ENCODE data around the gene CAMTA1.

DNA sequence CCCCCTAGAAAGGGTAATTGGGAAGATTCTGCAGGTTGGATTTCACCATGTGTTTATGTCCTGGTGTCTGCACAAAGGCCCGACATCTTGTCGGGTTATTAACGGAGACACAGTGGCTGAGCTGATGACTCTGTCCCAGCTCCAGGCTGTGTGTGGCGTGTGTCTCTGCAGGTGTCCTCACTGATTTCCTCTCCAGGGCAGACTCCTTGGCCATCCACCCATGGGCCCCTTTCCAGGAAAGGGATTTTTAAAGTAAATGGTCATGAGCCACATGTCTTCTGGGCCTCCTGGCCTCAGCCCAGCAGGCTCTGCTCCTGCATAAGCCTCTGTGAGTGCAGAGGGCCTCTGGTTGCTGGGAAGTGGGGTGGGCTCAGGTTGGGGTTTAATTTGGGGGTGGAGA lies 567.1 kb downstream of the CAMTA1 start:
- TF ChIP-seq, protein P1, sequence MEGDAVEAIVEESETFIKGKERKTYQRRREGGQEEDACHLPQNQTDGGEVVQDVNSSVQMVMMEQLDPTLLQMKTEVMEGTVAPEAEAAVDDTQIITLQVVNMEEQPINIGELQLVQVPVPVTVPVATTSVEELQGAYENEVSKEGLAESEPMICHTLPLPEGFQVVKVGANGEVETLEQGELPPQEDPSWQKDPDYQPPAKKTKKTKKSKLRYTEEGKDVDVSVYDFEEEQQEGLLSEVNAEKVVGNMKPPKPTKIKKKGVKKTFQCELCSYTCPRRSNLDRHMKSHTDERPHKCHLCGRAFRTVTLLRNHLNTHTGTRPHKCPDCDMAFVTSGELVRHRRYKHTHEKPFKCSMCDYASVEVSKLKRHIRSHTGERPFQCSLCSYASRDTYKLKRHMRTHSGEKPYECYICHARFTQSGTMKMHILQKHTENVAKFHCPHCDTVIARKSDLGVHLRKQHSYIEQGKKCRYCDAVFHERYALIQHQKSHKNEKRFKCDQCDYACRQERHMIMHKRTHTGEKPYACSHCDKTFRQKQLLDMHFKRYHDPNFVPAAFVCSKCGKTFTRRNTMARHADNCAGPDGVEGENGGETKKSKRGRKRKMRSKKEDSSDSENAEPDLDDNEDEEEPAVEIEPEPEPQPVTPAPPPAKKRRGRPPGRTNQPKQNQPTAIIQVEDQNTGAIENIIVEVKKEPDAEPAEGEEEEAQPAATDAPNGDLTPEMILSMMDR (IDR thresholded peaks at IDR 0.05): no peak
- TF ChIP-seq EZH2 (IDR thresholded peaks at IDR 0.05): no peak

Measured in neural progenitor cell (in vitro differentiated cells).